K562 (cell line): ENCODE results near the gene ANKRD27. TPM values are rescaled to one million over a fixed set of nuclear protein-coding genes. Genes with fewer than 3 reads are reported as not detected.

Experiments
- E2F1 ChIP-seq: sonication (generic); formaldehyde crosslinking; IDR thresholded peaks from 2 replicates; pipeline ENCODE4 v1.8.1; 2023; ENCODE audit warnings: mild to moderate bottlenecking, missing genetic modification reagents, moderate library complexity
- ETS1 ChIP-seq: conservative IDR thresholded peaks from 2 replicates; pipeline ENCODE4 v1.6.1; 2011; ENCODE audit warnings: low read depth, mild to moderate bottlenecking, low read length; ENCODE audit not compliant: control insufficient read depth
- HDAC1 ChIP-seq, 2 experiments: fragments of 450-650 bp; IDR thresholded peaks; 2 replicates each; pipeline ENCODE4 v1.6.1; 2016 to 2017; ENCODE audit warnings: inconsistent platforms in 1 of 2, mild to moderate bottlenecking in 1 of 2, moderate library complexity in 1 of 2
- MNT ChIP-seq, 2 experiments: fragments of 450-650 bp; conservative IDR thresholded peaks; 2 replicates each; pipeline ENCODE4 v1.6.1; 2017; ENCODE audit warnings: mild to moderate bottlenecking in 2 of 2, moderate library complexity in 2 of 2
- REST ChIP-seq, 2 experiments: fragments of 450-650 bp; formaldehyde crosslinking in 1 of 2; IDR thresholded peaks; 2 replicates each; pipeline versions ENCODE4 v1.4.0 to v1.6.1; 2014 to 2020; ENCODE audit warnings: mild to moderate bottlenecking in 2 of 2, borderline replicate concordance in 1 of 2, low read depth in 1 of 2
- SMC3 ChIP-seq: conservative IDR thresholded peaks from 2 replicates; pipeline ENCODE4 v1.6.1; 2011; ENCODE audit warnings: low read depth, low read length, improper control_type of control experiment; ENCODE audit not compliant: insufficient read depth
- ZBTB9 ChIP-seq: fragments of 450-650 bp; formaldehyde crosslinking; IDR thresholded peaks from 2 replicates; pipeline ENCODE4 v1.4.0; 2020; ENCODE audit warnings: mild to moderate bottlenecking, moderate library complexity
- ZFP1 ChIP-seq: fragments of 450-650 bp; formaldehyde crosslinking; IDR thresholded peaks from 2 replicates; pipeline ENCODE4 v1.4.0; 2020; ENCODE audit warnings: mild to moderate bottlenecking, mixed read lengths
- ZFP36 ChIP-seq: fragments of 150-350 bp; IDR thresholded peaks from 2 replicates; pipeline ENCODE4 v1.6.1; 2018; ENCODE audit warnings: low read length, low read depth; ENCODE audit not compliant: partially characterized antibody
- ZNF408 ChIP-seq: fragments of 250-450 bp; sonication (Bioruptor Pico); IDR thresholded peaks from 2 replicates; pipeline ENCODE4 v1.4.0; 2020; ENCODE audit warnings: low read depth, mild to moderate bottlenecking, moderate library complexity
- polyA plus RNA-seq, 8 experiments: library from polyadenylated mRNA; depleted of rRNA in 4 of 8; stranded (reverse) in 5 of 8; unstranded in 3 of 8; fragments of >200 nt; fragmentation: Nextera tagmentation in 2 of 8; fragmentation: Illumina TruSeq in 1 of 8; extraction: Ambion mirVana in 2 of 8; extraction: Trizol in 1 of 8; gene quantifications; 2 replicates each; pipeline versions ENCODE4 v1.2.1 to v1.2.3, GENCODE V29; 2011 to 2014; ENCODE audit warnings: inconsistent platforms in 1 of 8, missing spikeins in 1 of 8
- total RNA-seq, 7 experiments: library from RNA; depleted of rRNA in 6 of 7; stranded (reverse); fragments of >200 nt in 6 of 7; fragmentation: Illumina TruSeq in 2 of 7; extraction: Trizol in 2 of 7; gene quantifications; 2 replicates each; pipeline versions ENCODE4 v1.2.1 to v1.2.3, GENCODE V29; 2011 to 2021; ENCODE audit warnings: low replicate concordance in 1 of 7

Gene ANKRD27
- total and polyA plus RNA-seq, 9 of the 15 experiments (the other 6 are each of a cell fraction or from before 2014, with no cell fraction given) = 5.3 to 71.3 (median 54.2) TPM

GRCh38 chr19:32599736-32600157, 75.2 kb downstream of the ANKRD27 start (continued):
- peak; percentile 62; the same call in 1 of the 2 replicates for TF ChIP-seq REST (IDR thresholded peaks at IDR 0.05; ENCODE audit: borderline replicate concordance)
- TF ChIP-seq REST (CRISPR knock-in tag; IDR thresholded peaks at IDR 0.05; ENCODE audit: low read depth) = no peak
- no peak for TF ChIP-seq ZBTB9
- TF ChIP-seq ETS1 = no peak
- TF ChIP-seq SMC3 = peak; percentile 52
- no peak for TF ChIP-seq HDAC1 (IDR thresholded peaks at IDR 0.05)
- TF ChIP-seq ZFP1 (CRISPR knock-in tag) = peak; percentile 36; the same call in 1 of the 2 replicates
- no peak for TF ChIP-seq MNT (conservative IDR thresholded peaks at IDR 0.05)
- no peak for TF ChIP-seq ZNF408 (CRISPR knock-in tag)
- no peak for TF ChIP-seq ZFP36
- no peak for TF ChIP-seq E2F1 (CRISPR knock-in tag)
